OCI-LY1 (cell line): ENCODE data around the gene IREB2.

Experiments
- CTCF ChIP-seq: fragments of 200-600 bp; sonication (generic), shearing (Covaris generic); IDR thresholded peaks from 2 replicates; pipeline ENCODE4 v1.5.1; 2017; ENCODE audit warnings: mild to moderate bottlenecking, antibody characterized with exemption, low read length, moderate library complexity, mixed read lengths
- EZH2 ChIP-seq: fragments of 200-600 bp; sonication (generic), shearing (Covaris generic); IDR thresholded peaks from 2 replicates; pipeline ENCODE4 v1.8.0; 2017; ENCODE audit warnings: borderline replicate concordance, mixed run types, mild to moderate bottlenecking, antibody characterized with exemption, low read length, moderate library complexity, mixed read lengths

- TF ChIP-seq CTCF (no peak), EZH2 (no peak)
Observed at GRCh38 chr15:78457101-78457500, 19.1 kb downstream of the IREB2 start.
